Stimulated activated CD8-positive, alpha-beta memory T cell treated with anti-CD3 and anti-CD28 coated beads, Interleukin-2, amount 100 ng/mL, for 1 hour (primary cell): ENCODE results near the gene GTF2H4.
"Not testable (repeated sequence)": the region's sequence is repeated elsewhere in the genome, so short reads cannot be mapped to it uniquely, and the experiment has no call there.

ENCODE experiments used
- DNase-seq, 2 donors: peaks; one replicate each; pipeline ENCODE4 v3.0.0-alpha.2; 2020; ENCODE audit warnings: low read depth in 2 of 2

GTF2H4 gene

GRCh38 chr6:30894935-30895334, 13.1 kb upstream of the GTF2H4 start:
- no peak for DNase-seq

- DNase-seq, result no peak
Observed at GRCh38 chr6:30895343-30895742, 12.7 kb upstream of the GTF2H4 start.

GRCh38 chr6:30896541-30896940, 11.5 kb upstream of the GTF2H4 start:
- DNase-seq, result no peak

- no peak for DNase-seq
Observed at GRCh38 chr6:30897882-30898281, 10.1 kb upstream of the GTF2H4 start.

- DNase-seq, result no peak
Observed at GRCh38 chr6:30898750-30899360, 9.2 kb upstream of the GTF2H4 start.

- DNase-seq, result no peak
Observed at GRCh38 chr6:30900863-30901417, 7.1 kb upstream of the GTF2H4 start.

- no peak for DNase-seq
Observed at GRCh38 chr6:30901436-30901835, 6.6 kb upstream of the GTF2H4 start.

- DNase-seq, result not testable (repeated sequence)
Observed at GRCh38 chr6:30902196-30902595, 5.8 kb upstream of the GTF2H4 start.

- DNase-seq, result no peak
Observed at GRCh38 chr6:30902709-30903108, 5.3 kb upstream of the GTF2H4 start.

- DNase-seq, result no peak
Observed at GRCh38 chr6:30903236-30903635, 4.8 kb upstream of the GTF2H4 start.

GRCh38 chr6:30907290-30907757, 683 bp upstream of the GTF2H4 start:
- not testable (repeated sequence) for DNase-seq

GRCh38 chr6:30908700-30909099, 693 bp downstream of the GTF2H4 start:
- no peak for DNase-seq

- DNase-seq, result not testable (repeated sequence)
Observed at GRCh38 chr6:30910473-30910872, 2.5 kb downstream of the GTF2H4 start.

- no peak for DNase-seq
Observed at GRCh38 chr6:30912746-30913520, 4.9 kb downstream of the GTF2H4 start.

GRCh38 chr6:30913721-30914075, 5.7 kb downstream of the GTF2H4 start:
- DNase-seq, result no peak

- DNase-seq, result peak; percentile 63 to 70
Observed at GRCh38 chr6:30914076-30914853, 6.3 kb downstream of the GTF2H4 start, which contains the start of gene VARS2. TSS of gene VARS2 (plus strand) at chr6:30914238. CDS start at chr6:30914837, 599 bp downstream.

GRCh38 chr6:30914854-30915590, 7.0 kb downstream of the GTF2H4 start:
- DNase-seq, result no peak

GRCh38 chr6:30915591-30915946, 7.6 kb downstream of the GTF2H4 start:
- DNase-seq, result no peak

GRCh38 chr6:30917041-30917440, 9.0 kb downstream of the GTF2H4 start:
- no peak for DNase-seq

- no peak for DNase-seq
Observed at GRCh38 chr6:30917487-30917886, 9.5 kb downstream of the GTF2H4 start.

- no peak for DNase-seq
Observed at GRCh38 chr6:30918670-30919069, 10.7 kb downstream of the GTF2H4 start.

- DNase-seq, result no peak
Observed at GRCh38 chr6:30922447-30922852, 14.4 kb downstream of the GTF2H4 start.
